HepG2 (cell line): ENCODE results near the gene CD7. TPM values are rescaled to one million over a fixed set of nuclear protein-coding genes. Genes with fewer than 3 reads are reported as not detected.

Source experiments
- ARNT ChIP-seq: fragments of 450-650 bp; IDR thresholded peaks from 2 replicates; pipeline ENCODE4 v1.6.1; 2017
- CSRNP1 ChIP-seq: sonication (generic); formaldehyde crosslinking; IDR thresholded peaks from 2 replicates; pipeline ENCODE4 v1.8.1; 2023; ENCODE audit warnings: mild to moderate bottlenecking, missing genetic modification reagents
- EEA1 ChIP-seq: sonication (generic); formaldehyde crosslinking; IDR thresholded peaks from 2 replicates; pipeline ENCODE4 v1.5.1; 2020; ENCODE audit warnings: mild to moderate bottlenecking, missing genetic modification reagents, borderline replicate concordance
- JDP2 ChIP-seq: sonication (generic); formaldehyde crosslinking; IDR thresholded peaks from 2 replicates; pipeline ENCODE4 v1.8.1; 2022; ENCODE audit warnings: missing genetic modification reagents, borderline replicate concordance
- KDM2A ChIP-seq: sonication (generic); formaldehyde crosslinking; IDR thresholded peaks from 2 replicates; pipeline ENCODE4 v1.4.0; 2020; ENCODE audit warnings: low read depth, missing genetic modification reagents, borderline replicate concordance
- NR2C2 ChIP-seq: sonication (generic); formaldehyde crosslinking; IDR thresholded peaks from 2 replicates; pipeline ENCODE4 v1.4.0; 2020; ENCODE audit warnings: missing genetic modification reagents, mild to moderate bottlenecking, moderate library complexity, borderline replicate concordance
- RCOR2 ChIP-seq: IDR thresholded peaks from 2 replicates; pipeline ENCODE4 v1.6.1; 2016; ENCODE audit warnings: missing biosample characterization, missing genetic modification reagents
- RFX1 ChIP-seq: fragments of 450-650 bp; IDR thresholded peaks from 2 replicates; pipeline ENCODE4 v1.6.1; 2017
- SNAPC5 ChIP-seq: sonication (generic); formaldehyde crosslinking; IDR thresholded peaks from 2 replicates; pipeline ENCODE4 v1.8.1; 2023; ENCODE audit warnings: mild to moderate bottlenecking, missing genetic modification reagents, borderline replicate concordance
- TEAD3 ChIP-seq: optimal IDR thresholded peaks from 2 replicates; pipeline ENCODE3; 2016; ENCODE audit warnings: borderline replicate concordance
- THAP8 ChIP-seq: sonication (generic); formaldehyde crosslinking; IDR thresholded peaks from 2 replicates; pipeline ENCODE4 v1.5.1; 2020; ENCODE audit warnings: missing genetic modification reagents, mild to moderate bottlenecking, borderline replicate concordance
- ZBTB34 ChIP-seq: sonication (generic); formaldehyde crosslinking; IDR thresholded peaks from 2 replicates; pipeline ENCODE4 v1.8.0; 2022; ENCODE audit warnings: mild to moderate bottlenecking, missing genetic modification reagents
- ZMYM3 ChIP-seq: sonication (generic); formaldehyde crosslinking; IDR thresholded peaks from 2 replicates; pipeline ENCODE4 v1.5.1; 2020; ENCODE audit warnings: mild to moderate bottlenecking, missing genetic modification reagents
- ZNF12 ChIP-seq: sonication (generic); formaldehyde crosslinking; IDR thresholded peaks from 2 replicates; pipeline ENCODE4 v1.5.0; 2020; ENCODE audit warnings: missing genetic modification reagents
- ZNF598 ChIP-seq: sonication (generic); formaldehyde crosslinking; IDR thresholded peaks from 2 replicates; pipeline ENCODE4 v1.5.1; 2020; ENCODE audit warnings: mild to moderate bottlenecking, missing genetic modification reagents, borderline replicate concordance
- ZNF782 ChIP-seq: sonication (generic); formaldehyde crosslinking; IDR thresholded peaks from 2 replicates; pipeline ENCODE4 v1.4.0; 2020; ENCODE audit warnings: missing genetic modification reagents, mild to moderate bottlenecking, borderline replicate concordance
- ZSCAN30 ChIP-seq: sonication (generic); formaldehyde crosslinking; IDR thresholded peaks from 2 replicates; pipeline ENCODE4 v1.5.0; 2020; ENCODE audit warnings: mild to moderate bottlenecking, missing genetic modification reagents
- polyA plus RNA-seq, 8 experiments: library from polyadenylated mRNA; depleted of rRNA in 3 of 8; stranded (reverse) in 7 of 8; unstranded in 1 of 8; fragments of >200 nt; fragmentation: Illumina TruSeq in 4 of 8; extraction: Trizol in 4 of 8; gene quantifications; 2 replicates each; pipeline versions ENCODE4 v1.2.1 to v1.2.3, GENCODE V29; 2011 to 2016; ENCODE audit warnings: low read depth in 4 of 8, missing spikeins in 1 of 8, mixed read lengths in 1 of 8; ENCODE audit not compliant: insufficient read depth in 1 of 8
- total RNA-seq, 5 experiments: library from RNA; depleted of rRNA; stranded (reverse); fragments of >200 nt; fragmentation: Illumina TruSeq; extraction: Trizol; gene quantifications; 2 replicates each; pipeline ENCODE4 v1.2.3, GENCODE V29; 2016; ENCODE audit warnings: low read depth in 1 of 5
- TF ChIP-seq, protein P1 (sequence below): sonication (generic); formaldehyde crosslinking; IDR thresholded peaks from 2 replicates; pipeline ENCODE4 v1.5.1; 2020; ENCODE audit warnings: missing genetic modification reagents, mild to moderate bottlenecking, borderline replicate concordance
- TF ChIP-seq, protein P2 (sequence below), 2 experiments: IDR thresholded peaks; 2 replicates each; pipeline ENCODE4 v1.6.1; 2011 to 2012; ENCODE audit warnings: low read length in 2 of 2, borderline replicate concordance in 1 of 2, low read depth in 1 of 2, mild to moderate bottlenecking in 1 of 2, moderate library complexity in 1 of 2

The CD7 gene
- total and polyA plus RNA-seq, 2 of the 13 experiments (the other 11 are each of a cell fraction or from before 2014, with no cell fraction given) = 67.6 to 76.4 TPM

GRCh38 chr17:82351713-82352488, 34.5 kb upstream of the CD7 start (continued):
- TF ChIP-seq, protein P1, sequence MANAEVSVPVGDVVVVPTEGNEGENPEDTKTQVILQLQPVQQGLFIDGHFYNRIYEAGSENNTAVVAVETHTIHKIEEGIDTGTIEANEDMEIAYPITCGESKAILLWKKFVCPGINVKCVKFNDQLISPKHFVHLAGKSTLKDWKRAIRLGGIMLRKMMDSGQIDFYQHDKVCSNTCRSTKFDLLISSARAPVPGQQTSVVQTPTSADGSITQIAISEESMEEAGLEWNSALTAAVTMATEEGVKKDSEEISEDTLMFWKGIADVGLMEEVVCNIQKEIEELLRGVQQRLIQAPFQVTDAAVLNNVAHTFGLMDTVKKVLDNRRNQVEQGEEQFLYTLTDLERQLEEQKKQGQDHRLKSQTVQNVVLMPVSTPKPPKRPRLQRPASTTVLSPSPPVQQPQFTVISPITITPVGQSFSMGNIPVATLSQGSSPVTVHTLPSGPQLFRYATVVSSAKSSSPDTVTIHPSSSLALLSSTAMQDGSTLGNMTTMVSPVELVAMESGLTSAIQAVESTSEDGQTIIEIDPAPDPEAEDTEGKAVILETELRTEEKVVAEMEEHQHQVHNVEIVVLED (CRISPR knock-in tag) = 0 out of 2 replicates have a peak, but pooled peaks have one; percentile 42
- TF ChIP-seq EEA1 (no peak), SNAPC5 (CRISPR knock-in tag) (no peak), TEAD3 (CRISPR knock-in tag) (peak; percentile 26), RCOR2 (0 out of 2 replicates have a peak, but pooled peaks have one; percentile 61), ZSCAN30 (CRISPR knock-in tag) (no peak), NR2C2 (CRISPR knock-in tag) (0 out of 2 replicates have a peak, but pooled peaks have one; percentile 45), JDP2 (CRISPR knock-in tag) (no peak), THAP8 (no peak), CSRNP1 (CRISPR knock-in tag) (no peak), KDM2A (CRISPR knock-in tag) (no peak; the same call in 1 of the 2 replicates), RFX1 (no peak), ZMYM3 (CRISPR knock-in tag) (no peak), ZBTB34 (CRISPR knock-in tag) (no peak), ZNF12 (0 out of 2 replicates have a peak, but pooled peaks have one; percentile 6), ARNT (no peak), ZNF782 (CRISPR knock-in tag) (peak; percentile 78), ZNF598 (CRISPR knock-in tag) (no peak; the same call in 1 of the 2 replicates)
- TF ChIP-seq, protein P2, sequence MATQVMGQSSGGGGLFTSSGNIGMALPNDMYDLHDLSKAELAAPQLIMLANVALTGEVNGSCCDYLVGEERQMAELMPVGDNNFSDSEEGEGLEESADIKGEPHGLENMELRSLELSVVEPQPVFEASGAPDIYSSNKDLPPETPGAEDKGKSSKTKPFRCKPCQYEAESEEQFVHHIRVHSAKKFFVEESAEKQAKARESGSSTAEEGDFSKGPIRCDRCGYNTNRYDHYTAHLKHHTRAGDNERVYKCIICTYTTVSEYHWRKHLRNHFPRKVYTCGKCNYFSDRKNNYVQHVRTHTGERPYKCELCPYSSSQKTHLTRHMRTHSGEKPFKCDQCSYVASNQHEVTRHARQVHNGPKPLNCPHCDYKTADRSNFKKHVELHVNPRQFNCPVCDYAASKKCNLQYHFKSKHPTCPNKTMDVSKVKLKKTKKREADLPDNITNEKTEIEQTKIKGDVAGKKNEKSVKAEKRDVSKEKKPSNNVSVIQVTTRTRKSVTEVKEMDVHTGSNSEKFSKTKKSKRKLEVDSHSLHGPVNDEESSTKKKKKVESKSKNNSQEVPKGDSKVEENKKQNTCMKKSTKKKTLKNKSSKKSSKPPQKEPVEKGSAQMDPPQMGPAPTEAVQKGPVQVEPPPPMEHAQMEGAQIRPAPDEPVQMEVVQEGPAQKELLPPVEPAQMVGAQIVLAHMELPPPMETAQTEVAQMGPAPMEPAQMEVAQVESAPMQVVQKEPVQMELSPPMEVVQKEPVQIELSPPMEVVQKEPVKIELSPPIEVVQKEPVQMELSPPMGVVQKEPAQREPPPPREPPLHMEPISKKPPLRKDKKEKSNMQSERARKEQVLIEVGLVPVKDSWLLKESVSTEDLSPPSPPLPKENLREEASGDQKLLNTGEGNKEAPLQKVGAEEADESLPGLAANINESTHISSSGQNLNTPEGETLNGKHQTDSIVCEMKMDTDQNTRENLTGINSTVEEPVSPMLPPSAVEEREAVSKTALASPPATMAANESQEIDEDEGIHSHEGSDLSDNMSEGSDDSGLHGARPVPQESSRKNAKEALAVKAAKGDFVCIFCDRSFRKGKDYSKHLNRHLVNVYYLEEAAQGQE (IDR thresholded peaks at IDR 0.05; ENCODE audit: borderline replicate concordance in 1 of 2, low read depth in 1 of 2, low read length in 2 of 2) = peak in 1 of 2 experiments; percentile 76; a peak in 2 of 4 replicates
